GM19099 (cell line): Measurements from ENCODE around the gene AUTS2.

Source experiments
- POLR2A ChIP-seq: IDR thresholded peaks from 3 replicates; pipeline ENCODE4 v1.6.1; 2011; ENCODE audit warnings: low read depth; ENCODE audit not compliant: insufficient read length; ENCODE audit errors: extremely low read depth

The AUTS2 gene

GRCh38 chr7:69906283-69906995, 308.2 kb downstream of the AUTS2 start:
- TF ChIP-seq POLR2A, result no peak

GRCh38 chr7:69907720-69908119, 309.4 kb downstream of the AUTS2 start:
- no peak for TF ChIP-seq POLR2A

- TF ChIP-seq POLR2A, result no peak
Observed at GRCh38 chr7:69908454-69908853, 310.2 kb downstream of the AUTS2 start.

GRCh38 chr7:69910150-69910549, 311.9 kb downstream of the AUTS2 start:
- TF ChIP-seq POLR2A, result no peak

- TF ChIP-seq POLR2A, result no peak
Observed at GRCh38 chr7:69911337-69911736, 313.1 kb downstream of the AUTS2 start.

GRCh38 chr7:69912141-69912540, 313.9 kb downstream of the AUTS2 start:
- no peak for TF ChIP-seq POLR2A

GRCh38 chr7:69912846-69913245, 314.6 kb downstream of the AUTS2 start:
- no peak for TF ChIP-seq POLR2A

- TF ChIP-seq POLR2A, result no peak
Observed at GRCh38 chr7:69919426-69920111, 321.3 kb downstream of the AUTS2 start.

GRCh38 chr7:69920797-69921196, 322.5 kb downstream of the AUTS2 start:
- no peak for TF ChIP-seq POLR2A

- no peak for TF ChIP-seq POLR2A
Observed at GRCh38 chr7:69922026-69922803, 323.9 kb downstream of the AUTS2 start.

GRCh38 chr7:69927461-69927860, 329.2 kb downstream of the AUTS2 start:
- TF ChIP-seq POLR2A, result no peak

- no peak for TF ChIP-seq POLR2A
Observed at GRCh38 chr7:69928621-69929020, 330.3 kb downstream of the AUTS2 start.

- TF ChIP-seq POLR2A, result no peak
Observed at GRCh38 chr7:69929622-69930021, 331.3 kb downstream of the AUTS2 start.

GRCh38 chr7:69932034-69932628, 333.9 kb downstream of the AUTS2 start:
- no peak for TF ChIP-seq POLR2A

- TF ChIP-seq POLR2A, result no peak
Observed at GRCh38 chr7:69934144-69934903, 336.0 kb downstream of the AUTS2 start.

- no peak for TF ChIP-seq POLR2A
Observed at GRCh38 chr7:69935107-69935506, 336.8 kb downstream of the AUTS2 start.
